ENCODE measurements around the gene TEX14. TPM values are rescaled to one million over a fixed set of nuclear protein-coding genes. Genes with fewer than 3 reads are reported as not detected.

Gene TEX14
- total RNA-seq, 1 donor from 2014 or later: not detected

- Histone ChIP-seq H3K4me3 (ENCODE audit: low read depth, low read length) (no peak overlapping the region), H3K36me3 (ENCODE audit: control insufficient read depth, insufficient read depth, low read length) (no peaks in the 10 kb centered on the region), H3K27me3 (ENCODE audit: control insufficient read depth, insufficient read depth, low read length) (no peaks in the 10 kb centered on the region)
- DNase-seq (ENCODE audit: low read depth) (no peak), FAIRE-seq (no peak)
- TF ChIP-seq, protein P1, sequence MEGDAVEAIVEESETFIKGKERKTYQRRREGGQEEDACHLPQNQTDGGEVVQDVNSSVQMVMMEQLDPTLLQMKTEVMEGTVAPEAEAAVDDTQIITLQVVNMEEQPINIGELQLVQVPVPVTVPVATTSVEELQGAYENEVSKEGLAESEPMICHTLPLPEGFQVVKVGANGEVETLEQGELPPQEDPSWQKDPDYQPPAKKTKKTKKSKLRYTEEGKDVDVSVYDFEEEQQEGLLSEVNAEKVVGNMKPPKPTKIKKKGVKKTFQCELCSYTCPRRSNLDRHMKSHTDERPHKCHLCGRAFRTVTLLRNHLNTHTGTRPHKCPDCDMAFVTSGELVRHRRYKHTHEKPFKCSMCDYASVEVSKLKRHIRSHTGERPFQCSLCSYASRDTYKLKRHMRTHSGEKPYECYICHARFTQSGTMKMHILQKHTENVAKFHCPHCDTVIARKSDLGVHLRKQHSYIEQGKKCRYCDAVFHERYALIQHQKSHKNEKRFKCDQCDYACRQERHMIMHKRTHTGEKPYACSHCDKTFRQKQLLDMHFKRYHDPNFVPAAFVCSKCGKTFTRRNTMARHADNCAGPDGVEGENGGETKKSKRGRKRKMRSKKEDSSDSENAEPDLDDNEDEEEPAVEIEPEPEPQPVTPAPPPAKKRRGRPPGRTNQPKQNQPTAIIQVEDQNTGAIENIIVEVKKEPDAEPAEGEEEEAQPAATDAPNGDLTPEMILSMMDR (IDR thresholded peaks at IDR 0.05; ENCODE audit: insufficient read depth, low read length, severe bottlenecking): no peak
These were observed 94.5 kb downstream of the TEX14 start for GRCh38 chr17:58597371-58597770.

- no peak for DNase-seq (ENCODE audit: low read depth)
- FAIRE-seq: no peak
- H3K4me3 ChIP-seq (ENCODE audit: low read depth, low read length): no peak overlapping the region
These were observed 96.6 kb downstream of the TEX14 start for GRCh38 chr17:58595194-58595792.

DNA sequence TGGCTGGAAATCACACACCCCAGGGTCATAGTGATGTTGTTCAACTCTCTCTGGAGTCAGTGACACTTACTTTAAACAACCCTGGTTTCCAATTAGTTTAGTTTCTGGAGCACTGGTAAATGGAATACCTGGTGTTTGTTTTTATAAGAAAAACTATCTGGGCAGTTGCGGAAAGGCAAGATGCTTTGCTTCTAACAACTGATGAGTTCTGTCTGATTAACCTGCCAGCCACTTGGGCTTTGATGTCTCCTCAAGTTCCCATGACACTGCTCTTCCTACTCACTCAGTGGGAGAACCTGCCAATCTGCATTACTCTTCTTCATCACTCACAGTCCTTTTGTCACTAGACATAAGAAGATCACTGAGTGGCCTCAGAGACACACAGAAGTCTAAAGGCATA lies 98.7 kb downstream of the TEX14 start:
- no peak overlapping the region for H3K4me3 ChIP-seq (ENCODE audit: low read depth, low read length)
- FAIRE-seq (no peak), DNase-seq (ENCODE audit: low read depth) (no peak)
- H3K36me3 ChIP-seq (ENCODE audit: control insufficient read depth, insufficient read depth, low read length): no peaks in the 10 kb centered on the region
- TF ChIP-seq, protein P1 (IDR thresholded peaks at IDR 0.05; ENCODE audit: insufficient read depth, low read length, severe bottlenecking): no peak
- H3K27me3 ChIP-seq (ENCODE audit: control insufficient read depth, insufficient read depth, low read length): no peaks in the 10 kb centered on the region

More at GRCh38 chr17:58595194-58595792, 96.6 kb downstream of the TEX14 start:
- TF ChIP-seq, protein P1 (IDR thresholded peaks at IDR 0.05; ENCODE audit: insufficient read depth, low read length, severe bottlenecking): no peak
- H3K36me3 ChIP-seq (ENCODE audit: control insufficient read depth, insufficient read depth, low read length): no peaks in the 10 kb centered on the region
- H3K27me3 ChIP-seq (ENCODE audit: control insufficient read depth, insufficient read depth, low read length): no peaks in the 10 kb centered on the region

- DNase-seq (ENCODE audit: low read depth): no peak
- TF ChIP-seq, protein P1 (IDR thresholded peaks at IDR 0.05; ENCODE audit: insufficient read depth, low read length, severe bottlenecking): no peak
- Histone ChIP-seq H3K36me3 (ENCODE audit: control insufficient read depth, insufficient read depth, low read length) (no peaks in the 10 kb centered on the region), H3K4me3 (ENCODE audit: low read depth, low read length) (no peak overlapping the region), H3K27me3 (ENCODE audit: control insufficient read depth, insufficient read depth, low read length) (no peaks in the 10 kb centered on the region)
- FAIRE-seq: no peak
These were observed 100.4 kb downstream of the TEX14 start for GRCh38 chr17:58591455-58591854.

DNA sequence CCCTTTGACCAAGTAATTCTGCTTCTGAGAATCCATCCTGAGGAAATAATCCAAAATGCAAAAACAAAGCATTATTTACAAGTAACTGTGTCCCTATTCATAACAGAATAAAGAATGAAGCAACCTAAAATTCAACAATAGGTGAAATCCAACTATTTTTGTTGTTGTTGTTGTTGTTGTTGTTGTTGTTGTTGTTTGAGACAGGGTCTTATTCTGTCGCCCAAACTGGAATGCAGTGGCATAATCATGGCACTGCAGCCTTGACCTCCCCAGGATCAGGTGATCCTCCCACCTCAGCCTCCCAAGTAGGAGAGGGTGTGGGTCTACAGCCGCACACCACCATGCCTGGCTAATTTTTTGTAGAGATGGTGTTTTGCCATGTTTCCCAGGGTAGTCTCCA lies 101.5 kb downstream of the TEX14 start:
- Histone ChIP-seq H3K27me3 (ENCODE audit: control insufficient read depth, insufficient read depth, low read length) (no peaks in the 10 kb centered on the region), H3K4me3 (ENCODE audit: low read depth, low read length) (no peak overlapping the region), H3K36me3 (ENCODE audit: control insufficient read depth, insufficient read depth, low read length) (no peaks in the 10 kb centered on the region)
- TF ChIP-seq, protein P1 (IDR thresholded peaks at IDR 0.05; ENCODE audit: insufficient read depth, low read length, severe bottlenecking): no peak
- FAIRE-seq (no peak), DNase-seq (ENCODE audit: low read depth) (no peak)

- DNase-seq (ENCODE audit: low read depth) (peak; percentile 46), FAIRE-seq (no peak)
- TF ChIP-seq, protein P1 (IDR thresholded peaks at IDR 0.05; ENCODE audit: insufficient read depth, low read length, severe bottlenecking): peak; percentile 96
These were observed 104.1 kb downstream of the TEX14 start for GRCh38 chr17:58587713-58588117.

More at GRCh38 chr17:58587713-58588117, 104.1 kb downstream of the TEX14 start:
- H3K4me3 ChIP-seq (ENCODE audit: low read depth, low read length): no peak overlapping the region
- no peaks in the 10 kb centered on the region for H3K36me3 ChIP-seq (ENCODE audit: control insufficient read depth, insufficient read depth, low read length)
- H3K27me3 ChIP-seq (ENCODE audit: control insufficient read depth, insufficient read depth, low read length): no peaks in the 10 kb centered on the region
